Left lung (tissue), 10 donors: ENCODE data around the gene S100A8. TPM values are rescaled to one million over a fixed set of nuclear protein-coding genes. Genes with fewer than 3 reads are reported as not detected.

Experiments used
- ATAC-seq: fragments of 200-7000 bp; cut with Tn5 transposase; one replicate; pipeline ENCODE4 v1.9.1; 2020; ENCODE audit warnings: moderate library complexity
- DNase-seq, 4 donors: peaks; one replicate each; pipeline ENCODE4 v3.0.0-alpha.2; 2013 to 2020
- H3K27ac ChIP-seq, 2 donors: fragments of 200-600 bp; sonication (generic) in 1 of 2; one replicate each; pipeline versions ENCODE4 v1.5.0 to v1.8.0; 2020 to 2021
- H3K27me3 ChIP-seq, 2 donors: fragments of 200-600 bp; sonication (generic) in 1 of 2; one replicate each; pipeline versions ENCODE4 v1.5.0 to v1.8.0; 2020 to 2021
- H3K36me3 ChIP-seq, 2 donors: fragments of 200-600 bp; sonication (generic) in 1 of 2; one replicate each; pipeline versions ENCODE4 v1.5.0 to v1.8.0; 2020 to 2021
- H3K4me1 ChIP-seq, 2 donors: fragments of 200-600 bp; one replicate each; pipeline ENCODE4 v1.8.0; 2021
- H3K4me3 ChIP-seq, 2 donors: fragments of 200-600 bp; sonication (generic) in 1 of 2; one replicate each; pipeline versions ENCODE4 v1.5.0 to v1.8.0; 2020 to 2021; ENCODE audit warnings: mild to moderate bottlenecking in 1 of 2
- H3K9me3 ChIP-seq, 2 donors: fragments of 200-600 bp; sonication (generic) in 1 of 2; one replicate each; pipeline versions ENCODE4 v1.5.0 to v1.8.0; 2020 to 2021
- intact Hi-C, 2 donors: fragments of 100-400 bp; cut with DNase I; formaldehyde crosslinking; loops; one replicate each; pipeline versions ENCODE4 v1.11.2 to v1.14.2; 2022
- polyA plus RNA-seq, 6 donors: library from polyadenylated mRNA; unstranded; fragments of 120-200 nt; gene quantifications; one replicate each; pipeline ENCODE4 v1.2.1, GENCODE V29; 2013; ENCODE audit not compliant: insufficient read length in 6 of 6
- total RNA-seq, 2 donors: library from RNA; stranded (reverse); fragmentation: NEBNext Ultra II Directional; extraction: Animal tissue kit (Norgen Biotek cat#: 25700); gene quantifications; one replicate each; pipeline ENCODE4 v1.2.1, GENCODE V29; 2021
- TF ChIP-seq, protein P1 (sequence below), 2 donors: fragments of 200-600 bp; sonication (generic) in 1 of 2; IDR thresholded peaks; one replicate each; pipeline versions ENCODE4 v1.5.0 to v1.8.0; 2021; ENCODE audit warnings: antibody characterized with exemption in 2 of 2
- donor health status: DM: no; HTN: yes; CAD: no.
- donor health status: DM: no; HTN: no; CAD: no.

The S100A8 gene
- total and polyA plus RNA-seq, 8 donors: 10.2 to 1,365 (median 26.2) TPM

DNA sequence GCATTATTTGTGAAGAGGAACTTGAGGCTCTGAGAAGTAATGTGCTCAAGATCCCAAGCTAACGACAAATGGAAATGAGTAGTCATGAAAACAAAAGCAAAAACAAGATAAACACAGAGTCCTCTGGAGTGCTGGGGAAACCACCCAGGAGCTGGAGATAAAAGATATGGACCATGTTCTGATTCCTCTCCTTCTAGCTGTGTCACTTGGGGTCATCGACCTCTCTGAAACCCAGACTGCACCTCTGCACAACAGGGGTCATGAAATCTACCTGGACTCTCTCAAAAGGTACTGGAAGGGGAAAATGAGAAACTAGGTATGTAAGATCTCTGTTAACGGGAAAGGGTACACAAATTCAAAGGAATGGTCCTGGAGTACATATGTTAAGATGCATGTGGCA, 48.7 kb downstream of the S100A8 start:
- Histone ChIP-seq H3K27me3 (peaks cover 0 to 4% of the 10 kb centered on the region in 2 donors), H3K4me3 (no peak overlapping the region), H3K36me3 (no peaks in the 10 kb centered on the region), H3K27ac (no peak overlapping the region), H3K4me1 (peaks cover 0 to 26% of the 10 kb centered on the region in 2 donors), H3K9me3 (no peaks in the 10 kb centered on the region)
- intact Hi-C loops: no loop called here
- DNase-seq (no peak), ATAC-seq (no peak)
- TF ChIP-seq, protein P1, sequence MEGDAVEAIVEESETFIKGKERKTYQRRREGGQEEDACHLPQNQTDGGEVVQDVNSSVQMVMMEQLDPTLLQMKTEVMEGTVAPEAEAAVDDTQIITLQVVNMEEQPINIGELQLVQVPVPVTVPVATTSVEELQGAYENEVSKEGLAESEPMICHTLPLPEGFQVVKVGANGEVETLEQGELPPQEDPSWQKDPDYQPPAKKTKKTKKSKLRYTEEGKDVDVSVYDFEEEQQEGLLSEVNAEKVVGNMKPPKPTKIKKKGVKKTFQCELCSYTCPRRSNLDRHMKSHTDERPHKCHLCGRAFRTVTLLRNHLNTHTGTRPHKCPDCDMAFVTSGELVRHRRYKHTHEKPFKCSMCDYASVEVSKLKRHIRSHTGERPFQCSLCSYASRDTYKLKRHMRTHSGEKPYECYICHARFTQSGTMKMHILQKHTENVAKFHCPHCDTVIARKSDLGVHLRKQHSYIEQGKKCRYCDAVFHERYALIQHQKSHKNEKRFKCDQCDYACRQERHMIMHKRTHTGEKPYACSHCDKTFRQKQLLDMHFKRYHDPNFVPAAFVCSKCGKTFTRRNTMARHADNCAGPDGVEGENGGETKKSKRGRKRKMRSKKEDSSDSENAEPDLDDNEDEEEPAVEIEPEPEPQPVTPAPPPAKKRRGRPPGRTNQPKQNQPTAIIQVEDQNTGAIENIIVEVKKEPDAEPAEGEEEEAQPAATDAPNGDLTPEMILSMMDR (IDR thresholded peaks at IDR 0.05): no peak

GRCh38 chr1:153341431-153341934, 49.4 kb downstream of the S100A8 start:
- H3K9me3 ChIP-seq: no peaks in the 10 kb centered on the region

GRCh38 chr1:153340356-153340755, 50.5 kb downstream of the S100A8 start:
- peaks cover 0 to 12% of the 10 kb centered on the region in 2 donors for H3K4me1 ChIP-seq
- H3K27ac ChIP-seq: no peak overlapping the region
- no peak overlapping the region for H3K4me3 ChIP-seq
- no peak for ATAC-seq
- H3K27me3 ChIP-seq: no peaks in the 10 kb centered on the region
- intact Hi-C loops: no loop called here
- no peaks in the 10 kb centered on the region for H3K36me3 ChIP-seq
- DNase-seq: no peak
- H3K9me3 ChIP-seq: no peaks in the 10 kb centered on the region
- TF ChIP-seq, protein P1 (IDR thresholded peaks at IDR 0.05): no peak

More at GRCh38 chr1:153341431-153341934, 49.4 kb downstream of the S100A8 start:
- ATAC-seq: no peak
- TF ChIP-seq, protein P1 (IDR thresholded peaks at IDR 0.05): no peak
- intact Hi-C loops: no loop called here
- Histone ChIP-seq H3K36me3 (no peaks in the 10 kb centered on the region), H3K4me1 (peaks cover 0 to 23% of the 10 kb centered on the region in 2 donors), H3K4me3 (no peak overlapping the region), H3K27ac (no peak overlapping the region), H3K27me3 (peaks cover 0 to 4% of the 10 kb centered on the region in 2 donors)
- DNase-seq: no peak

Other genes with a start within 250 kb of the S100A8 start
- not detected for gene SPRR2G, start 240.2 kb downstream of the S100A8 start, total RNA-seq
- gene SPRR2G, start 240.2 kb downstream of the S100A8 start, polyA plus RNA-seq: not detected
- not detected for gene LELP1, start 187.6 kb downstream of the S100A8 start, total RNA-seq
- not detected for gene LELP1, start 187.6 kb downstream of the S100A8 start, polyA plus RNA-seq
- not detected for gene PRR9, start 173.5 kb downstream of the S100A8 start, total RNA-seq
- not detected for gene PRR9, start 173.5 kb downstream of the S100A8 start, polyA plus RNA-seq
- gene LORICRIN, start 131.4 kb downstream of the S100A8 start, total RNA-seq: not detected
- not detected for gene LORICRIN, start 131.4 kb downstream of the S100A8 start, polyA plus RNA-seq
- gene PGLYRP3, start 78.1 kb downstream of the S100A8 start, total RNA-seq: not detected
- gene PGLYRP3, start 78.1 kb downstream of the S100A8 start, polyA plus RNA-seq: not detected
- gene PGLYRP4, start 42.2 kb downstream of the S100A8 start, total RNA-seq: not detected
- not detected for gene PGLYRP4, start 42.2 kb downstream of the S100A8 start, polyA plus RNA-seq
- 1,000 to 10,000 TPM in 1 of 2 donors, 100 to 1,000 TPM in 1; 193 to 1,552 TPM for gene S100A9, start 33.2 kb downstream of the S100A8 start, total RNA-seq
- 10 to 100 TPM; 17.0 to 45.0 (median 28.3) TPM for gene S100A9, start 33.2 kb downstream of the S100A8 start, polyA plus RNA-seq
- gene S100A12, start 15.5 kb downstream of the S100A8 start, total RNA-seq: 100 to 1,000 TPM in 1 of 2 donors, 10 to 100 TPM in 1; 12.1 to 178 TPM
- 1 to 10 TPM; 1.1 to 6.9 (median 3.2) TPM for gene S100A12, start 15.5 kb downstream of the S100A8 start, polyA plus RNA-seq
- gene S100A7A, start 25.4 kb upstream of the S100A8 start, total RNA-seq: not detected
- not detected for gene S100A7A, start 25.4 kb upstream of the S100A8 start, polyA plus RNA-seq
- not detected for gene S100A7, start 69.6 kb upstream of the S100A8 start, total RNA-seq
- gene S100A7, start 69.6 kb upstream of the S100A8 start, polyA plus RNA-seq: not detected
- 1,000 to 10,000 TPM; 1,672 to 1,797 TPM for gene S100A6, start 144.9 kb upstream of the S100A8 start, total RNA-seq
- 100 to 1,000 TPM; 156 to 248 (median 183) TPM for gene S100A6, start 144.9 kb upstream of the S100A8 start, polyA plus RNA-seq
- under 1 TPM in 1 of 2 donors, not detected in 1; 0.42 TPM for gene S100A5, start 149.9 kb upstream of the S100A8 start, total RNA-seq
- under 1 TPM in 3 of 6 donors, not detected in 3; 0.18 to 0.38 (median 0.34) TPM for gene S100A5, start 149.9 kb upstream of the S100A8 start, polyA plus RNA-seq
- gene S100A4, start 154.7 kb upstream of the S100A8 start, total RNA-seq: 1,000 to 10,000 TPM in 1 of 2 donors, 100 to 1,000 TPM in 1; 257 to 1,192 TPM
- gene S100A4, start 154.7 kb upstream of the S100A8 start, polyA plus RNA-seq: 10 to 100 TPM; 15.0 to 24.6 (median 21.9) TPM
- gene S100A3, start 158.2 kb upstream of the S100A8 start, total RNA-seq: 1 to 10 TPM; 1.7 to 7.7 TPM
- gene S100A3, start 158.2 kb upstream of the S100A8 start, polyA plus RNA-seq: under 1 TPM in 2 of 6 donors, not detected in 4; 0.20 to 0.58 TPM
- 10 to 100 TPM in 1 of 2 donors, 1 to 10 TPM in 1; 7.1 to 25.9 TPM for gene S100A2, start 174.8 kb upstream of the S100A8 start, total RNA-seq
- gene S100A2, start 174.8 kb upstream of the S100A8 start, polyA plus RNA-seq: 1 to 10 TPM in 4 of 6 donors, under 1 TPM in 2; 0.51 to 1.3 (median 1.0) TPM
- 100 to 1,000 TPM; 118 to 145 TPM for gene S100A16, start 222.1 kb upstream of the S100A8 start, total RNA-seq
- gene S100A16, start 222.1 kb upstream of the S100A8 start, polyA plus RNA-seq: 100 to 1,000 TPM; 129 to 160 (median 145) TPM
- 100 to 1,000 TPM in 1 of 2 donors, 10 to 100 TPM in 1; 100.0 to 152 TPM for gene S100A14, start 225.3 kb upstream of the S100A8 start, total RNA-seq
- gene S100A14, start 225.3 kb upstream of the S100A8 start, polyA plus RNA-seq: 100 to 1,000 TPM in 5 of 6 donors, 10 to 100 TPM in 1; 94.9 to 179 (median 150) TPM
- gene S100A13, start 236.4 kb upstream of the S100A8 start, total RNA-seq: 10 to 100 TPM; 75.1 to 80.0 TPM
- 100 to 1,000 TPM in 3 of 6 donors, 10 to 100 TPM in 3; 79.6 to 110 (median 93.6) TPM for gene S100A13, start 236.4 kb upstream of the S100A8 start, polyA plus RNA-seq
- gene S100A1, start 237.4 kb upstream of the S100A8 start, total RNA-seq: 1 to 10 TPM in 1 of 2 donors, under 1 TPM in 1; 0.93 to 2.3 TPM
- 1 to 10 TPM; 1.4 to 2.2 (median 1.8) TPM for gene S100A1, start 237.4 kb upstream of the S100A8 start, polyA plus RNA-seq
- 10 to 100 TPM; 54.5 to 65.5 TPM for gene CHTOP, start 243.0 kb upstream of the S100A8 start, total RNA-seq
- gene CHTOP, start 243.0 kb upstream of the S100A8 start, polyA plus RNA-seq: 100 to 1,000 TPM; 110 to 125 (median 118) TPM